ENCODE measurements around the gene EXOSC7. TPM values are rescaled to one million over a fixed set of nuclear protein-coding genes. Genes with fewer than 3 reads are reported as not detected.

EXOSC7 gene
- total and polyA plus RNA-seq, 10 of the 15 experiments (the other 5 are each of a cell fraction or from before 2014, with no cell fraction given): 58.0 to 193 (median 82.9) TPM

Small RNA genes within 50 kb of the gene (small RNA-seq; reads per million reads assigned to genes)
- gene RNU5B-3P: not detected

Other genes with a start within 250 kb of the EXOSC7 start
Only the 7 nearest of the 8 such genes appear.
- 25.3 and 28.7 TPM in 2 replicates for gene KIAA1143, start 214.6 kb upstream of the EXOSC7 start, total RNA-seq (2014; rRNA removed)
- 35.1 and 37.6 TPM in 2 replicates for gene KIAA1143, start 214.6 kb upstream of the EXOSC7 start, total RNA-seq (2014; rRNA removed; fragmentation: Illumina TruSeq; extraction: Trizol)
- 26.6 and 29.7 TPM in 2 replicates for gene KIAA1143, start 214.6 kb upstream of the EXOSC7 start, total RNA-seq (2021)
- gene KIAA1143, start 214.6 kb upstream of the EXOSC7 start, polyA plus RNA-seq (2011; rRNA removed): 19.3 and 30.8 TPM in 2 replicates
- 34.8 and 47.1 TPM in 2 replicates for gene KIAA1143, start 214.6 kb upstream of the EXOSC7 start, polyA plus RNA-seq (2014; fragmentation: Illumina TruSeq; extraction: Trizol)
- 10 to 100 TPM; 22.5 to 27.1 TPM for gene KIAA1143, start 214.6 kb upstream of the EXOSC7 start, polyA plus RNA-seq (2014; fragmentation: Nextera tagmentation; extraction: Ambion mirVana)
- 10.8 and 11.4 TPM in 2 replicates for gene KIAA1143, start 214.6 kb upstream of the EXOSC7 start, polyA plus RNA-seq (2014; rRNA removed)
- gene KIAA1143, start 214.6 kb upstream of the EXOSC7 start, polyA plus RNA-seq (2016; fragmentation: Nextera tagmentation; extraction: Ambion mirVana): 10 to 100 TPM; 30.8 to 31.6 TPM
- 24.0 and 25.2 TPM in 2 replicates for gene KIF15, start 214.4 kb upstream of the EXOSC7 start, total RNA-seq (2014; rRNA removed)
- gene KIF15, start 214.4 kb upstream of the EXOSC7 start, total RNA-seq (2014; rRNA removed; fragmentation: Illumina TruSeq; extraction: Trizol): 50.1 and 51.8 TPM in 2 replicates
- 25.7 and 29.3 TPM in 2 replicates for gene KIF15, start 214.4 kb upstream of the EXOSC7 start, total RNA-seq (2021)
- 25.8 and 44.2 TPM in 2 replicates for gene KIF15, start 214.4 kb upstream of the EXOSC7 start, polyA plus RNA-seq (2011; rRNA removed)
- gene KIF15, start 214.4 kb upstream of the EXOSC7 start, polyA plus RNA-seq (2014; fragmentation: Illumina TruSeq; extraction: Trizol): 42.2 and 45.4 TPM in 2 replicates
- 10 to 100 TPM; 12.3 to 16.3 TPM for gene KIF15, start 214.4 kb upstream of the EXOSC7 start, polyA plus RNA-seq (2014; fragmentation: Nextera tagmentation; extraction: Ambion mirVana)
- gene KIF15, start 214.4 kb upstream of the EXOSC7 start, polyA plus RNA-seq (2014; rRNA removed): 14.4 and 23.1 TPM in 2 replicates
- 10 to 100 TPM; 26.2 to 34.0 TPM for gene KIF15, start 214.4 kb upstream of the EXOSC7 start, polyA plus RNA-seq (2016; fragmentation: Nextera tagmentation; extraction: Ambion mirVana)
- gene TMEM42, start 114.3 kb upstream of the EXOSC7 start, total RNA-seq (2014; rRNA removed): 10.8 and 12.6 TPM in 2 replicates
- 6.8 and 7.2 TPM in 2 replicates for gene TMEM42, start 114.3 kb upstream of the EXOSC7 start, total RNA-seq (2014; rRNA removed; fragmentation: Illumina TruSeq; extraction: Trizol)
- 12.8 and 13.8 TPM in 2 replicates for gene TMEM42, start 114.3 kb upstream of the EXOSC7 start, total RNA-seq (2021)
- gene TMEM42, start 114.3 kb upstream of the EXOSC7 start, polyA plus RNA-seq (2011; rRNA removed): 15.3 and 20.5 TPM in 2 replicates
- 7.6 and 8.3 TPM in 2 replicates for gene TMEM42, start 114.3 kb upstream of the EXOSC7 start, polyA plus RNA-seq (2014; fragmentation: Illumina TruSeq; extraction: Trizol)
- gene TMEM42, start 114.3 kb upstream of the EXOSC7 start, polyA plus RNA-seq (2014; fragmentation: Nextera tagmentation; extraction: Ambion mirVana): 10 to 100 TPM in 1 of 2 experiments, 1 to 10 TPM in 1; 5.0 to 11.6 TPM
- gene TMEM42, start 114.3 kb upstream of the EXOSC7 start, polyA plus RNA-seq (2014; rRNA removed): 16.9 and 17.5 TPM in 2 replicates
- 10 to 100 TPM; 14.8 to 15.4 TPM for gene TMEM42, start 114.3 kb upstream of the EXOSC7 start, polyA plus RNA-seq (2016; fragmentation: Nextera tagmentation; extraction: Ambion mirVana)
- not detected in 2 replicates for gene TGM4, start 101.6 kb upstream of the EXOSC7 start, total RNA-seq (2014; rRNA removed)
- gene TGM4, start 101.6 kb upstream of the EXOSC7 start, total RNA-seq (2014; rRNA removed; fragmentation: Illumina TruSeq; extraction: Trizol): not detected in 2 replicates
- gene TGM4, start 101.6 kb upstream of the EXOSC7 start, total RNA-seq (2021): not detected in 2 replicates
- not detected in 2 replicates for gene TGM4, start 101.6 kb upstream of the EXOSC7 start, polyA plus RNA-seq (2011; rRNA removed)
- gene TGM4, start 101.6 kb upstream of the EXOSC7 start, polyA plus RNA-seq (2014; fragmentation: Illumina TruSeq; extraction: Trizol): not detected in 2 replicates
- not detected for gene TGM4, start 101.6 kb upstream of the EXOSC7 start, polyA plus RNA-seq (2014; fragmentation: Nextera tagmentation; extraction: Ambion mirVana)
- not detected in 2 replicates for gene TGM4, start 101.6 kb upstream of the EXOSC7 start, polyA plus RNA-seq (2014; rRNA removed)
- gene TGM4, start 101.6 kb upstream of the EXOSC7 start, polyA plus RNA-seq (2016; fragmentation: Nextera tagmentation; extraction: Ambion mirVana): not detected
- gene ZDHHC3, start 70 bp upstream of the EXOSC7 start, total RNA-seq (2014; rRNA removed): 46.5 and 46.9 TPM in 2 replicates
- 29.6 and 32.1 TPM in 2 replicates for gene ZDHHC3, start 70 bp upstream of the EXOSC7 start, total RNA-seq (2014; rRNA removed; fragmentation: Illumina TruSeq; extraction: Trizol)
- gene ZDHHC3, start 70 bp upstream of the EXOSC7 start, total RNA-seq (2021): 40.0 and 42.6 TPM in 2 replicates
- gene ZDHHC3, start 70 bp upstream of the EXOSC7 start, polyA plus RNA-seq (2011; rRNA removed): 56.5 and 79.1 TPM in 2 replicates
- 40.3 and 47.8 TPM in 2 replicates for gene ZDHHC3, start 70 bp upstream of the EXOSC7 start, polyA plus RNA-seq (2014; fragmentation: Illumina TruSeq; extraction: Trizol)
- gene ZDHHC3, start 70 bp upstream of the EXOSC7 start, polyA plus RNA-seq (2014; fragmentation: Nextera tagmentation; extraction: Ambion mirVana): 1 to 10 TPM; 6.8 to 7.4 TPM
- gene ZDHHC3, start 70 bp upstream of the EXOSC7 start, polyA plus RNA-seq (2014; rRNA removed): 38.1 and 41.5 TPM in 2 replicates
- 10 to 100 TPM; 39.4 to 42.1 TPM for gene ZDHHC3, start 70 bp upstream of the EXOSC7 start, polyA plus RNA-seq (2016; fragmentation: Nextera tagmentation; extraction: Ambion mirVana)
- 0.11 TPM in 1 of 2 replicates, not detected in the other for gene CLEC3B, start 50.1 kb downstream of the EXOSC7 start, total RNA-seq (2014; rRNA removed)
- gene CLEC3B, start 50.1 kb downstream of the EXOSC7 start, total RNA-seq (2014; rRNA removed; fragmentation: Illumina TruSeq; extraction: Trizol): not detected in 2 replicates
- 0.23 TPM in 1 of 2 replicates, not detected in the other for gene CLEC3B, start 50.1 kb downstream of the EXOSC7 start, total RNA-seq (2021)
- not detected in 2 replicates for gene CLEC3B, start 50.1 kb downstream of the EXOSC7 start, polyA plus RNA-seq (2011; rRNA removed)
- not detected in 2 replicates for gene CLEC3B, start 50.1 kb downstream of the EXOSC7 start, polyA plus RNA-seq (2014; fragmentation: Illumina TruSeq; extraction: Trizol)
- not detected for gene CLEC3B, start 50.1 kb downstream of the EXOSC7 start, polyA plus RNA-seq (2014; fragmentation: Nextera tagmentation; extraction: Ambion mirVana)
- 0.13 TPM in 1 of 2 replicates, not detected in the other for gene CLEC3B, start 50.1 kb downstream of the EXOSC7 start, polyA plus RNA-seq (2014; rRNA removed)
- gene CLEC3B, start 50.1 kb downstream of the EXOSC7 start, polyA plus RNA-seq (2016; fragmentation: Nextera tagmentation; extraction: Ambion mirVana): not detected
- 0.65 and 1.0 TPM in 2 replicates for gene CDCP1, start 170.1 kb downstream of the EXOSC7 start, total RNA-seq (2014; rRNA removed)
- 0.46 and 0.58 TPM in 2 replicates for gene CDCP1, start 170.1 kb downstream of the EXOSC7 start, total RNA-seq (2014; rRNA removed; fragmentation: Illumina TruSeq; extraction: Trizol)
- gene CDCP1, start 170.1 kb downstream of the EXOSC7 start, total RNA-seq (2021): 1.5 and 1.7 TPM in 2 replicates
- gene CDCP1, start 170.1 kb downstream of the EXOSC7 start, polyA plus RNA-seq (2011; rRNA removed): 1.2 and 2.2 TPM in 2 replicates
- gene CDCP1, start 170.1 kb downstream of the EXOSC7 start, polyA plus RNA-seq (2014; fragmentation: Illumina TruSeq; extraction: Trizol): 0.51 and 1.1 TPM in 2 replicates
- under 1 TPM; 0.35 to 0.69 TPM for gene CDCP1, start 170.1 kb downstream of the EXOSC7 start, polyA plus RNA-seq (2014; fragmentation: Nextera tagmentation; extraction: Ambion mirVana)
- 0.56 and 0.77 TPM in 2 replicates for gene CDCP1, start 170.1 kb downstream of the EXOSC7 start, polyA plus RNA-seq (2014; rRNA removed)
- gene CDCP1, start 170.1 kb downstream of the EXOSC7 start, polyA plus RNA-seq (2016; fragmentation: Nextera tagmentation; extraction: Ambion mirVana): 1 to 10 TPM in 1 of 2 experiments, under 1 TPM in 1; 0.71 to 1.1 TPM

Measured in GM12878 (cell line).